HepG2 (cell line): Measurements from ENCODE around the gene NBPF20.
"Not testable (repeated sequence)": the region's sequence is repeated elsewhere in the genome, so short reads cannot be mapped to it uniquely, and the experiment has no call there.

ENCODE experiments used
- CTCF ChIP-seq: sonication (generic); formaldehyde crosslinking; IDR thresholded peaks from 2 replicates; pipeline ENCODE4 v1.5.0; 2020; ENCODE audit warnings: mild to moderate bottlenecking, missing genetic modification reagents, moderate library complexity
- MYC ChIP-seq: sonication (generic); formaldehyde crosslinking; IDR thresholded peaks from 2 replicates; pipeline ENCODE4 v1.9.0; 2021; ENCODE audit warnings: missing genetic modification reagents, borderline replicate concordance
- NFYB ChIP-seq: sonication (generic); formaldehyde crosslinking; IDR thresholded peaks from 2 replicates; pipeline ENCODE4 v1.4.0; 2020; ENCODE audit warnings: missing genetic modification reagents
- POLR2A ChIP-seq, 2 experiments: IDR thresholded peaks; 2 replicates each; pipeline ENCODE4 v1.6.1; 2011; ENCODE audit warnings: low read depth in 2 of 2, low read length in 2 of 2, mild to moderate bottlenecking in 1 of 2, moderate library complexity in 1 of 2; ENCODE audit not compliant: insufficient read depth in 1 of 2
- SRSF1 ChIP-seq: fragments of 200-400 bp; formaldehyde crosslinking; optimal IDR thresholded peaks from 2 replicates; pipeline ENCODE3; 2017; ENCODE audit warnings: mild to moderate bottlenecking, low read depth, low read length, moderate library complexity
- TAF1 ChIP-seq: sonication (generic); formaldehyde crosslinking; IDR thresholded peaks from 2 replicates; pipeline ENCODE4 v1.4.0; 2020; ENCODE audit warnings: missing genetic modification reagents
- U2AF2 ChIP-seq: fragments of 200-400 bp; formaldehyde crosslinking; IDR thresholded peaks from 2 replicates; pipeline ENCODE4 v1.6.1; 2017; ENCODE audit warnings: low read depth, mild to moderate bottlenecking, low read length
- ZNF274 ChIP-seq: sonication (generic); formaldehyde crosslinking; IDR thresholded peaks from 2 replicates; pipeline ENCODE4 v1.5.1; 2020; ENCODE audit warnings: mild to moderate bottlenecking, missing genetic modification reagents

- not testable (repeated sequence) for TF ChIP-seq CTCF; SRSF1; NFYB (CRISPR knock-in tag); TAF1 (CRISPR knock-in tag); MYC (CRISPR knock-in tag); POLR2A (IDR thresholded peaks at IDR 0.05; ENCODE audit: insufficient read depth in 1 of 2, low read depth in 2 of 2, low read length in 2 of 2); ZNF274 (CRISPR knock-in tag); U2AF2
Observed at GRCh38 chr1:145453873-145454823, 28.7 kb upstream of the NBPF20 start.
